Osteocyte (in vitro differentiated cells): ENCODE data around the gene CLASP1. TPM values are rescaled to one million over a fixed set of nuclear protein-coding genes. Genes with fewer than 3 reads are reported as not detected.

Source experiments
- DNase-seq: peaks from one replicate; pipeline ENCODE4 v3.0.0; 2021; ENCODE audit warnings: mixed read lengths; ENCODE audit not compliant: unreplicated experiment; ENCODE audit errors: extremely low spot score
- H3K27ac Mint-ChIP-seq: one replicate; pipeline ENCODE4 v1.8.0; 2021; ENCODE audit warnings: mild to moderate bottlenecking, mixed read lengths; ENCODE audit not compliant: unreplicated experiment
- H3K27me3 Mint-ChIP-seq: one replicate; pipeline ENCODE4 v1.8.0; 2021; ENCODE audit warnings: mixed read lengths; ENCODE audit not compliant: unreplicated experiment
- H3K36me3 Mint-ChIP-seq: one replicate; pipeline ENCODE4 v1.8.0; 2021; ENCODE audit warnings: mixed read lengths; ENCODE audit not compliant: unreplicated experiment
- H3K4me1 Mint-ChIP-seq: one replicate; pipeline ENCODE4 v1.8.0; 2021; ENCODE audit warnings: mixed read lengths; ENCODE audit not compliant: unreplicated experiment
- H3K4me3 Mint-ChIP-seq: one replicate; pipeline ENCODE4 v1.8.0; 2021; ENCODE audit warnings: mild to moderate bottlenecking, moderate library complexity, mixed read lengths; ENCODE audit not compliant: unreplicated experiment
- H3K9me3 Mint-ChIP-seq: one replicate; pipeline ENCODE4 v1.8.0; 2021; ENCODE audit warnings: mixed read lengths; ENCODE audit not compliant: unreplicated experiment
- CTCF ChIP-seq: fragments of 200-600 bp; sonication (generic); IDR thresholded peaks from 2 replicates; pipeline ENCODE4 v1.5.0; 2021; ENCODE audit warnings: antibody characterized with exemption, mild to moderate bottlenecking, moderate library complexity
- total RNA-seq: library from RNA; stranded (reverse); gene quantifications from 2 replicates; pipeline ENCODE4 v1.2.1, GENCODE V29; 2021

The CLASP1 gene
- total RNA-seq, 1 donor from 2014 or later, result 59.9 TPM

- no peaks in the 10 kb centered on the region for H3K9me3 Mint-ChIP-seq
- no peak for TF ChIP-seq CTCF
These were observed 192.9 kb downstream of the CLASP1 start for GRCh38 chr2:121456325-121456724.

GRCh38 chr2:121455446-121455845 is 193.8 kb downstream of the CLASP1 start:
- Mint-ChIP-seq H3K27ac (no peak overlapping the region), H3K4me3 (no peak overlapping the region)

More at GRCh38 chr2:121456325-121456724, 192.9 kb downstream of the CLASP1 start:
- Mint-ChIP-seq H3K27me3 (no peaks in the 10 kb centered on the region), H3K4me3 (no peak overlapping the region), H3K4me1 (peaks cover 28% of the 10 kb centered on the region), H3K27ac (peak overlapping the region; percentile 7), H3K36me3 (peaks cover 31% of the 10 kb centered on the region)
- no peak for DNase-seq

GRCh38 chr2:121454549-121455090 is 194.6 kb downstream of the CLASP1 start:
- Mint-ChIP-seq H3K4me1 (peaks cover 32% of the 10 kb centered on the region), H3K4me3 (no peak overlapping the region), H3K9me3 (no peaks in the 10 kb centered on the region), H3K36me3 (peaks cover 31% of the 10 kb centered on the region), H3K27ac (peak overlapping the region; percentile 84), H3K27me3 (no peaks in the 10 kb centered on the region)
- DNase-seq, result no peak
- no peak for TF ChIP-seq CTCF

More at GRCh38 chr2:121455446-121455845, 193.8 kb downstream of the CLASP1 start:
- Mint-ChIP-seq H3K27me3 (no peaks in the 10 kb centered on the region), H3K36me3 (peaks cover 35% of the 10 kb centered on the region), H3K9me3 (no peaks in the 10 kb centered on the region), H3K4me1 (peaks cover 32% of the 10 kb centered on the region)
- no peak for TF ChIP-seq CTCF
- DNase-seq, result no peak

- Mint-ChIP-seq H3K9me3 (no peaks in the 10 kb centered on the region), H3K4me3 (no peak overlapping the region), H3K36me3 (peaks cover 49% of the 10 kb centered on the region), H3K27ac (no peak overlapping the region), H3K4me1 (peaks cover 32% of the 10 kb centered on the region), H3K27me3 (no peaks in the 10 kb centered on the region)
- DNase-seq, result no peak
- no peak for TF ChIP-seq CTCF
These were observed 197.9 kb downstream of the CLASP1 start for GRCh38 chr2:121451398-121451797.

GRCh38 chr2:121450301-121450700 is 199.0 kb downstream of the CLASP1 start:
- DNase-seq, result no peak
- H3K36me3 Mint-ChIP-seq, result peaks cover 51% of the 10 kb centered on the region
- H3K27me3 Mint-ChIP-seq, result no peaks in the 10 kb centered on the region

More at GRCh38 chr2:121450301-121450700, 199.0 kb downstream of the CLASP1 start:
- Mint-ChIP-seq H3K9me3 (no peaks in the 10 kb centered on the region), H3K4me1 (peaks cover 32% of the 10 kb centered on the region), H3K27ac (no peak overlapping the region), H3K4me3 (no peak overlapping the region)
- no peak for TF ChIP-seq CTCF
